GM21529 (cell line): ENCODE data around the gene TPRN.
A peak's percentile ranks its signal among the peaks of the same experiment; 100 is the strongest.
"Not testable (repeated sequence)": the region's sequence is repeated elsewhere in the genome, so short reads cannot be mapped to it uniquely, and the experiment has no call there.

ENCODE experiments used
- ATAC-seq: cut with Tn5 transposase; IDR thresholded peaks from one replicate; pipeline ENCODE4 v1.9.1; 2021; ENCODE audit not compliant: unreplicated experiment

The TPRN gene

GRCh38 chr9:137200311-137201204, at the start of gene TPRN:
Gene TPRN (minus strand): TSS chr9:137200741. CDS start chr9:137200711, 30 bp downstream.
- peak; percentile 90 for ATAC-seq

GRCh38 chr9:137247916-137248175, 47.3 kb upstream of the TPRN start:
- no peak for ATAC-seq

GRCh38 chr9:137247135-137247915, 46.8 kb upstream of the TPRN start:
- no peak for ATAC-seq

GRCh38 chr9:137245450-137246421, 45.2 kb upstream of the TPRN start:
- ATAC-seq, result no peak

- no peak for ATAC-seq
Observed at GRCh38 chr9:137244486-137245449, 44.2 kb upstream of the TPRN start.

- no peak for ATAC-seq
Observed at GRCh38 chr9:137243626-137244485, 43.3 kb upstream of the TPRN start.

GRCh38 chr9:137243266-137243625, 42.7 kb upstream of the TPRN start:
- ATAC-seq, result not testable (repeated sequence)

- no peak for ATAC-seq
Observed at GRCh38 chr9:137242269-137243203, 42.0 kb upstream of the TPRN start.

GRCh38 chr9:137241490-137242268, 41.1 kb upstream of the TPRN start:
- peak; percentile 4 for ATAC-seq

GRCh38 chr9:137240841-137241489, 40.4 kb upstream of the TPRN start, which contains the start of gene TUBB4B:
Gene TUBB4B (plus strand): TSS chr9:137241287. CDS start chr9:137241361, 74 bp downstream.
- ATAC-seq, result peak; percentile 73

- peak; percentile 32 for ATAC-seq
Observed at GRCh38 chr9:137240318-137240840, 39.8 kb upstream of the TPRN start.

GRCh38 chr9:137239541-137240200, 39.1 kb upstream of the TPRN start:
- not testable (repeated sequence) for ATAC-seq

GRCh38 chr9:137237759-137238726, 37.5 kb upstream of the TPRN start:
- ATAC-seq, result no peak

GRCh38 chr9:137236936-137237421, 36.4 kb upstream of the TPRN start:
- ATAC-seq, result no peak
